Ascending aorta (tissue), 2 donors: ENCODE data around the gene MRPS6. TPM values are rescaled to one million over a fixed set of nuclear protein-coding genes. Genes with fewer than 3 reads are reported as not detected.

Source experiments
- DNase-seq, 2 donors: peaks; one replicate each; pipeline ENCODE4 v3.0.0-alpha.2; 2019; ENCODE audit warnings: low spot score in 2 of 2
- H3K27ac ChIP-seq, 2 donors: fragments of 200-600 bp; sonication (generic); one replicate each; pipeline ENCODE4 v1.5.1; 2016 to 2017; ENCODE audit warnings: mild to moderate bottlenecking in 1 of 2
- H3K27me3 ChIP-seq: fragments of 200-600 bp; sonication (generic); one replicate; pipeline ENCODE4 v1.5.1; 2017
- H3K36me3 ChIP-seq, 2 donors: fragments of 200-600 bp; sonication (generic); one replicate each; pipeline ENCODE4 v1.5.1; 2016
- H3K4me1 ChIP-seq, 2 donors: fragments of 200-600 bp; sonication (generic); one replicate each; pipeline ENCODE4 v1.5.1; 2016 to 2017; ENCODE audit warnings: mild to moderate bottlenecking in 1 of 2
- H3K4me3 ChIP-seq, 2 donors: fragments of 200-600 bp; sonication (generic); one replicate each; pipeline ENCODE4 v1.5.1; 2016 to 2017; ENCODE audit warnings: mild to moderate bottlenecking in 1 of 2
- H3K9me3 ChIP-seq, 2 donors: fragments of 200-600 bp; sonication (generic); one replicate each; pipeline ENCODE4 v1.5.1; 2016
- CTCF ChIP-seq, 3 experiments: fragments of 200-600 bp in 2 of 3; fragments of 450-650 bp in 1 of 3; sonication (generic) in 2 of 3; IDR thresholded peaks; one replicate each; pipeline ENCODE4 v1.5.1; 2016 to 2019; ENCODE audit warnings: antibody characterized with exemption in 3 of 3, mild to moderate bottlenecking in 1 of 3, moderate library complexity in 1 of 3
- intact Hi-C: fragments of 100-400 bp; cut with DNase I; formaldehyde crosslinking; loops from one replicate; pipeline ENCODE4 v1.15.1; 2023
- total RNA-seq: library from RNA; depleted of rRNA; stranded (reverse); fragments of >200 nt; gene quantifications from one replicate; pipeline ENCODE4 v1.1.0, GENCODE V29; 2016

Gene MRPS6
- total RNA-seq, 1 donor from 2014 or later: 17.8 TPM

- Histone ChIP-seq H3K36me3 (peaks cover 10 to 19% of the 10 kb centered on the region in 2 donors), H3K4me1 (peaks cover 16 to 54% of the 10 kb centered on the region in 2 donors), H3K27me3 (no peaks in the 10 kb centered on the region), H3K27ac (peak overlapping the region; percentile 48 to 91), H3K9me3 (no peaks in the 10 kb centered on the region), H3K4me3 (no peak overlapping the region)
- intact Hi-C loops: loop anchor here (2.0 to 10.0 kb wide), 3 partner anchors 23 to 479 kb away; partner anchors contain the start of genes CRYZL1 and ITSN1
- no peak for TF ChIP-seq CTCF (IDR thresholded peaks at IDR 0.05)
- DNase-seq: no peak
These were observed 50.2 kb downstream of the MRPS6 start for GRCh38 chr21:34123609-34124008.

- Histone ChIP-seq H3K36me3 (peaks cover 10 to 19% of the 10 kb centered on the region in 2 donors), H3K4me1 (peaks cover 32 to 68% of the 10 kb centered on the region in 2 donors), H3K27ac (peak overlapping the region; percentile 91 to 92), H3K4me3 (no peak overlapping the region), H3K9me3 (no peaks in the 10 kb centered on the region), H3K27me3 (no peaks in the 10 kb centered on the region)
- intact Hi-C loops: loop anchor here (5.0 to 10.0 kb wide), 3 partner anchors 34 to 481 kb away; partner anchors contain the start of genes CRYZL1 and ITSN1
- DNase-seq: no peak
- no peak for TF ChIP-seq CTCF (IDR thresholded peaks at IDR 0.05)
These were observed 52.9 kb downstream of the MRPS6 start for GRCh38 chr21:34126269-34126668.

GRCh38 chr21:34126691-34127090 is 53.3 kb downstream of the MRPS6 start:
- Histone ChIP-seq H3K4me3 (no peak overlapping the region), H3K9me3 (no peaks in the 10 kb centered on the region), H3K36me3 (peaks cover 10 to 19% of the 10 kb centered on the region in 2 donors), H3K27me3 (no peaks in the 10 kb centered on the region), H3K27ac (peak overlapping the region; percentile 91 to 92), H3K4me1 (peaks cover 36 to 70% of the 10 kb centered on the region in 2 donors)
- no peak for TF ChIP-seq CTCF (IDR thresholded peaks at IDR 0.05)
- no peak for DNase-seq
- intact Hi-C loops: loop anchor here (5.0 to 10.0 kb wide), 3 partner anchors 34 to 482 kb away; partner anchors contain the start of genes CRYZL1 and ITSN1

GRCh38 chr21:34128124-34128523 is 54.7 kb downstream of the MRPS6 start:
- no peaks in the 10 kb centered on the region for H3K9me3 ChIP-seq
- H3K4me3 ChIP-seq: peak overlapping the region in 1 of 2 donors; percentile 28
- no peak for TF ChIP-seq CTCF (IDR thresholded peaks at IDR 0.05)
- peak overlapping the region; percentile 91 to 92 for H3K27ac ChIP-seq
- H3K36me3 ChIP-seq: peaks cover 10 to 19% of the 10 kb centered on the region in 2 donors
- H3K27me3 ChIP-seq: no peaks in the 10 kb centered on the region
- peak in 1 of 2 donors; percentile 77 for DNase-seq
- H3K4me1 ChIP-seq: peaks cover 43 to 74% of the 10 kb centered on the region in 2 donors
- intact Hi-C loops: loop anchor here (2.0 to 10.0 kb wide), 7 partner anchors 36 to 483 kb away; partner anchors contain the start of genes CRYZL1, ITSN1, MRPS6 and SLC5A3

GRCh38 chr21:34128674-34129038 is 55.3 kb downstream of the MRPS6 start:
- Histone ChIP-seq H3K4me1 (peaks cover 44 to 78% of the 10 kb centered on the region in 2 donors), H3K27ac (peak overlapping the region; percentile 91 to 92), H3K4me3 (peak overlapping the region in 1 of 2 donors; percentile 53), H3K36me3 (peaks cover 10 to 19% of the 10 kb centered on the region in 2 donors), H3K9me3 (no peaks in the 10 kb centered on the region), H3K27me3 (no peaks in the 10 kb centered on the region)
- intact Hi-C loops: loop anchor here (2.0 to 10.0 kb wide), 7 partner anchors 36 to 484 kb away; partner anchors contain the start of genes CRYZL1, ITSN1, MRPS6 and SLC5A3
- DNase-seq: no peak
- no peak for TF ChIP-seq CTCF (IDR thresholded peaks at IDR 0.05)
